Posterior vena cava (tissue), 2 donors: ENCODE data around the gene VTA1. TPM values are rescaled to one million over a fixed set of nuclear protein-coding genes. Genes with fewer than 3 reads are reported as not detected.
"Not testable (repeated sequence)": the region's sequence is repeated elsewhere in the genome, so short reads cannot be mapped to it uniquely, and the experiment has no call there.

Experiments used
- DNase-seq: peaks from one replicate; pipeline ENCODE4 v3.0.0-alpha.2; 2020; ENCODE audit warnings: low spot score
- intact Hi-C, 2 donors: fragments of 100-400 bp; cut with DNase I; formaldehyde crosslinking; loops; one replicate each; pipeline versions ENCODE4 v1.14.1 to v1.14.2; 2022 to 2023
- total RNA-seq, 2 donors: library from RNA; stranded (reverse); fragmentation: NEBNext Ultra II Directional; extraction: Animal tissue kit (Norgen Biotek cat#: 25700); gene quantifications; one replicate each; pipeline ENCODE4 v1.2.1, GENCODE V29; 2021
- donor health status: DM: yes; HTN: yes; CAD: no.
- donor health status: DM: yes; HTN: yes; CAD: no.

The VTA1 gene
- total RNA-seq, 2 donors from 2014 or later: 25.4 to 28.5 TPM

- no peak for DNase-seq
- intact Hi-C loops: no loop called here
Measured at GRCh38 chr6:142165227-142165626, 18.2 kb downstream of the VTA1 start.

GRCh38 chr6:142167071-142167470, 20.0 kb downstream of the VTA1 start:
- intact Hi-C loops: no loop called here
- no peak for DNase-seq

- no peak for DNase-seq
- intact Hi-C loops: no loop called here
Measured at GRCh38 chr6:142167486-142167885, 20.4 kb downstream of the VTA1 start.

- DNase-seq: no peak
- intact Hi-C loops: no loop called here
Measured at GRCh38 chr6:142171351-142171750, 24.3 kb downstream of the VTA1 start.

- intact Hi-C loops: no loop called here
- DNase-seq: no peak
Measured at GRCh38 chr6:142172758-142173157, 25.7 kb downstream of the VTA1 start.

GRCh38 chr6:142173980-142174379, 26.9 kb downstream of the VTA1 start:
- no peak for DNase-seq
- intact Hi-C loops: no loop called here

GRCh38 chr6:142174703-142175102, 27.6 kb downstream of the VTA1 start:
- no peak for DNase-seq
- intact Hi-C loops: no loop called here

- intact Hi-C loops: no loop called here
- DNase-seq: no peak
Measured at GRCh38 chr6:142178129-142178528, 31.1 kb downstream of the VTA1 start.

- intact Hi-C loops: no loop called here
Measured at GRCh38 chr6:142182004-142182403, 34.9 kb downstream of the VTA1 start.

GRCh38 chr6:142183351-142183750, 36.3 kb downstream of the VTA1 start:
- DNase-seq: no peak
- intact Hi-C loops: no loop called here

More at GRCh38 chr6:142182004-142182403, 34.9 kb downstream of the VTA1 start:
- no peak for DNase-seq

- DNase-seq: no peak
- intact Hi-C loops: no loop called here
Measured at GRCh38 chr6:142184307-142184706, 37.2 kb downstream of the VTA1 start.

- intact Hi-C loops: no loop called here
- no peak for DNase-seq
Measured at GRCh38 chr6:142185641-142186040, 38.6 kb downstream of the VTA1 start.

GRCh38 chr6:142187209-142187608, 40.1 kb downstream of the VTA1 start:
- intact Hi-C loops: no loop called here
- DNase-seq: peak; percentile 72

GRCh38 chr6:142188341-142188740, 41.3 kb downstream of the VTA1 start:
- intact Hi-C loops, DNase-seq: not testable (repeated sequence)

- DNase-seq: no peak
- intact Hi-C loops: no loop called here
Measured at GRCh38 chr6:142189057-142189456, 42.0 kb downstream of the VTA1 start.

- no peak for DNase-seq
- intact Hi-C loops: no loop called here
Measured at GRCh38 chr6:142192343-142192742, 45.3 kb downstream of the VTA1 start.

GRCh38 chr6:142193621-142194020, 46.6 kb downstream of the VTA1 start:
- no peak for DNase-seq
- intact Hi-C loops: no loop called here

GRCh38 chr6:142195862-142196541, 48.9 kb downstream of the VTA1 start:
- intact Hi-C loops: no loop called here
- DNase-seq: no peak

GRCh38 chr6:142200846-142201628, 54.0 kb downstream of the VTA1 start:
- intact Hi-C loops: no loop called here

GRCh38 chr6:142207265-142207877, 60.3 kb downstream of the VTA1 start:
- DNase-seq: no peak
- intact Hi-C loops: no loop called here

More at GRCh38 chr6:142200846-142201628, 54.0 kb downstream of the VTA1 start:
- no peak for DNase-seq
